HepG2 (cell line): ENCODE measurements around the gene ANO6.

Source experiments
- CBX5 ChIP-seq: sonication (generic); formaldehyde crosslinking; IDR thresholded peaks from 2 replicates; pipeline ENCODE4 v1.4.0; 2020; ENCODE audit warnings: missing genetic modification reagents, borderline replicate concordance
- POLR2AphosphoS5 ChIP-seq: IDR thresholded peaks from 2 replicates; pipeline ENCODE4 v1.6.1; 2012; ENCODE audit warnings: low read depth, low read length
- SETDB1 ChIP-seq: sonication (generic); formaldehyde crosslinking; IDR thresholded peaks from 2 replicates; pipeline ENCODE4 v1.5.1; 2020; ENCODE audit warnings: missing genetic modification reagents, mild to moderate bottlenecking, borderline replicate concordance
- SIN3A ChIP-seq: IDR thresholded peaks from 2 replicates; pipeline ENCODE4 v1.6.1; 2011; ENCODE audit warnings: low read depth, mild to moderate bottlenecking, control low read depth, low read length, borderline replicate concordance
- ZNF230 ChIP-seq: sonication (generic); formaldehyde crosslinking; IDR thresholded peaks from 2 replicates; pipeline ENCODE4 v1.4.0; 2020; ENCODE audit warnings: mild to moderate bottlenecking, missing genetic modification reagents
- ZSCAN29 ChIP-seq: sonication (generic); formaldehyde crosslinking; conservative IDR thresholded peaks from 2 replicates; pipeline ENCODE4 v1.4.0; 2020; ENCODE audit warnings: mild to moderate bottlenecking, missing genetic modification reagents
- TF ChIP-seq, protein P1 (sequence below): sonication (generic); formaldehyde crosslinking; IDR thresholded peaks from 2 replicates; pipeline ENCODE4 v1.4.0; 2020; ENCODE audit warnings: missing genetic modification reagents
- TF ChIP-seq, protein P2 (sequence below): sonication (generic); formaldehyde crosslinking; IDR thresholded peaks from 2 replicates; pipeline ENCODE4 v1.5.0; 2020; ENCODE audit warnings: mild to moderate bottlenecking, missing genetic modification reagents, moderate library complexity
- TF ChIP-seq, protein P3 (sequence below): sonication (generic); formaldehyde crosslinking; IDR thresholded peaks from 2 replicates; pipeline ENCODE4 v1.5.0; 2020; ENCODE audit warnings: mild to moderate bottlenecking, missing genetic modification reagents, borderline replicate concordance
- TF ChIP-seq, protein P4 (sequence below): IDR thresholded peaks from 2 replicates; pipeline ENCODE4 v1.6.1; 2012; ENCODE audit warnings: inconsistent platforms

DNA sequence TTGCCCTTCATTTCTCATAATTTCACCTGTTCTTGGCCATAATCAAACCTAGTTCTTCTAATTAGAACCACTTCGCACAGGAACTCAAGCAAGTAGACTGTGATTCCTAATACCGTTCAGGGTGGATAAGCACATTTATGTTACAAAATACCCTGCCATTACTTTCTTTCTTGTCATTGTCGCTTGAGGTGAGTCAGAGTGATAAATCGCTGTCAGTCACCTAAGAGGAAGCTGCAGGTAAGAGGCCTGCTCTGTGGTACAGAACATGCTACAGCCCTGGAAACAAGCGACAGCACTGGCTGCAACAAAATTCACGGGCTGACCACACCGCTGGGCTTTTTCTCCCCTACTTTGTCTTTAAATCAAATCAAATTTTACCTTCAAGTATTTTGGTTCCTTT lies 218.2 kb downstream of the ANO6 start:
- TF ChIP-seq SETDB1 (CRISPR knock-in tag): no peak
- no peak for TF ChIP-seq SIN3A
- TF ChIP-seq POLR2AphosphoS5: no peak
- no peak for TF ChIP-seq ZSCAN29 (CRISPR knock-in tag)
- TF ChIP-seq, protein P1, sequence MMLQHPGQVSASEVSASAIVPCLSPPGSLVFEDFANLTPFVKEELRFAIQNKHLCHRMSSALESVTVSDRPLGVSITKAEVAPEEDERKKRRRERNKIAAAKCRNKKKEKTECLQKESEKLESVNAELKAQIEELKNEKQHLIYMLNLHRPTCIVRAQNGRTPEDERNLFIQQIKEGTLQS: no peak
- TF ChIP-seq, protein P2, sequence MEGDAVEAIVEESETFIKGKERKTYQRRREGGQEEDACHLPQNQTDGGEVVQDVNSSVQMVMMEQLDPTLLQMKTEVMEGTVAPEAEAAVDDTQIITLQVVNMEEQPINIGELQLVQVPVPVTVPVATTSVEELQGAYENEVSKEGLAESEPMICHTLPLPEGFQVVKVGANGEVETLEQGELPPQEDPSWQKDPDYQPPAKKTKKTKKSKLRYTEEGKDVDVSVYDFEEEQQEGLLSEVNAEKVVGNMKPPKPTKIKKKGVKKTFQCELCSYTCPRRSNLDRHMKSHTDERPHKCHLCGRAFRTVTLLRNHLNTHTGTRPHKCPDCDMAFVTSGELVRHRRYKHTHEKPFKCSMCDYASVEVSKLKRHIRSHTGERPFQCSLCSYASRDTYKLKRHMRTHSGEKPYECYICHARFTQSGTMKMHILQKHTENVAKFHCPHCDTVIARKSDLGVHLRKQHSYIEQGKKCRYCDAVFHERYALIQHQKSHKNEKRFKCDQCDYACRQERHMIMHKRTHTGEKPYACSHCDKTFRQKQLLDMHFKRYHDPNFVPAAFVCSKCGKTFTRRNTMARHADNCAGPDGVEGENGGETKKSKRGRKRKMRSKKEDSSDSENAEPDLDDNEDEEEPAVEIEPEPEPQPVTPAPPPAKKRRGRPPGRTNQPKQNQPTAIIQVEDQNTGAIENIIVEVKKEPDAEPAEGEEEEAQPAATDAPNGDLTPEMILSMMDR (CRISPR knock-in tag): no peak
- no peak for TF ChIP-seq CBX5 (CRISPR knock-in tag)
- TF ChIP-seq, protein P3, sequence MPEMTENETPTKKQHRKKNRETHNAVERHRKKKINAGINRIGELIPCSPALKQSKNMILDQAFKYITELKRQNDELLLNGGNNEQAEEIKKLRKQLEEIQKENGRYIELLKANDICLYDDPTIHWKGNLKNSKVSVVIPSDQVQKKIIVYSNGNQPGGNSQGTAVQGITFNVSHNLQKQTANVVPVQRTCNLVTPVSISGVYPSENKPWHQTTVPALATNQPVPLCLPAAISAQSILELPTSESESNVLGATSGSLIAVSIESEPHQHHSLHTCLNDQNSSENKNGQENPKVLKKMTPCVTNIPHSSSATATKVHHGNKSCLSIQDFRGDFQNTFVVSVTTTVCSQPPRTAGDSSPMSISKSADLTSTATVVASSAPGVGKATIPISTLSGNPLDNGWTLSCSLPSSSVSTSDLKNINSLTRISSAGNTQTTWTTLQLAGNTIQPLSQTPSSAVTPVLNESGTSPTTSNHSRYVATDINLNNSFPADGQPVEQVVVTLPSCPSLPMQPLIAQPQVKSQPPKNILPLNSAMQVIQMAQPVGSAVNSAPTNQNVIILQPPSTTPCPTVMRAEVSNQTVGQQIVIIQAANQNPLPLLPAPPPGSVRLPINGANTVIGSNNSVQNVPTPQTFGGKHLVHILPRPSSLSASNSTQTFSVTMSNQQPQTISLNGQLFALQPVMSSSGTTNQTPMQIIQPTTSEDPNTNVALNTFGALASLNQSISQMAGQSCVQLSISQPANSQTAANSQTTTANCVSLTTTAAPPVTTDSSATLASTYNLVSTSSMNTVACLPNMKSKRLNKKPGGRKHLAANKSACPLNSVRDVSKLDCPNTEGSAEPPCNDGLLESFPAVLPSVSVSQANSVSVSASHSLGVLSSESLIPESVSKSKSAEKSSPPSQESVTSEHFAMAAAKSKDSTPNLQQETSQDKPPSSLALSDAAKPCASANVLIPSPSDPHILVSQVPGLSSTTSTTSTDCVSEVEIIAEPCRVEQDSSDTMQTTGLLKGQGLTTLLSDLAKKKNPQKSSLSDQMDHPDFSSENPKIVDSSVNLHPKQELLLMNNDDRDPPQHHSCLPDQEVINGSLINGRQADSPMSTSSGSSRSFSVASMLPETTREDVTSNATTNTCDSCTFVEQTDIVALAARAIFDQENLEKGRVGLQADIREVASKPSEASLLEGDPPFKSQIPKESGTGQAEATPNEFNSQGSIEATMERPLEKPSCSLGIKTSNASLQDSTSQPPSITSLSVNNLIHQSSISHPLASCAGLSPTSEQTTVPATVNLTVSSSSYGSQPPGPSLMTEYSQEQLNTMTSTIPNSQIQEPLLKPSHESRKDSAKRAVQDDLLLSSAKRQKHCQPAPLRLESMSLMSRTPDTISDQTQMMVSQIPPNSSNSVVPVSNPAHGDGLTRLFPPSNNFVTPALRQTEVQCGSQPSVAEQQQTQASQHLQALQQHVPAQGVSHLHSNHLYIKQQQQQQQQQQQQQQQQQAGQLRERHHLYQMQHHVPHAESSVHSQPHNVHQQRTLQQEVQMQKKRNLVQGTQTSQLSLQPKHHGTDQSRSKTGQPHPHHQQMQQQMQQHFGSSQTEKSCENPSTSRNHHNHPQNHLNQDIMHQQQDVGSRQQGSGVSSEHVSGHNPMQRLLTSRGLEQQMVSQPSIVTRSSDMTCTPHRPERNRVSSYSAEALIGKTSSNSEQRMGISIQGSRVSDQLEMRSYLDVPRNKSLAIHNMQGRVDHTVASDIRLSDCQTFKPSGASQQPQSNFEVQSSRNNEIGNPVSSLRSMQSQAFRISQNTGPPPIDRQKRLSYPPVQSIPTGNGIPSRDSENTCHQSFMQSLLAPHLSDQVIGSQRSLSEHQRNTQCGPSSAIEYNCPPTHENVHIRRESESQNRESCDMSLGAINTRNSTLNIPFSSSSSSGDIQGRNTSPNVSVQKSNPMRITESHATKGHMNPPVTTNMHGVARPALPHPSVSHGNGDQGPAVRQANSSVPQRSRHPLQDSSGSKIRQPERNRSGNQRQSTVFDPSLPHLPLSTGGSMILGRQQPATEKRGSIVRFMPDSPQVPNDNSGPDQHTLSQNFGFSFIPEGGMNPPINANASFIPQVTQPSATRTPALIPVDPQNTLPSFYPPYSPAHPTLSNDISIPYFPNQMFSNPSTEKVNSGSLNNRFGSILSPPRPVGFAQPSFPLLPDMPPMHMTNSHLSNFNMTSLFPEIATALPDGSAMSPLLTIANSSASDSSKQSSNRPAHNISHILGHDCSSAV (CRISPR knock-in tag): no peak
- TF ChIP-seq, protein P4, sequence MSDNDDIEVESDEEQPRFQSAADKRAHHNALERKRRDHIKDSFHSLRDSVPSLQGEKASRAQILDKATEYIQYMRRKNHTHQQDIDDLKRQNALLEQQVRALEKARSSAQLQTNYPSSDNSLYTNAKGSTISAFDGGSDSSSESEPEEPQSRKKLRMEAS: no peak
- TF ChIP-seq ZNF230 (CRISPR knock-in tag): no peak
